ENCODE results near the gene KMT5C.

The KMT5C gene

GRCh38 chr19:55383279-55384130 is 43.8 kb downstream of the KMT5C start:
- peak; percentile 37; the same call in 1 of the 2 replicates for TF ChIP-seq CTCF (IDR thresholded peaks at IDR 0.05; ENCODE audit: control insufficient read depth, extremely low read depth, insufficient read depth)
- no peak for DNase-seq (ENCODE audit: low read depth)
- H3K4me3 ChIP-seq (ENCODE audit: low read depth, low read length) = peak overlapping the region; percentile 89

GRCh38 chr19:55384131-55384919 is 44.6 kb downstream of the KMT5C start, which contains the start of gene TMEM238:
TMEM238 (minus strand) TSS chr19:55384292; CDS start chr19:55384259, 33 bp downstream.
- peak within 1 kb of the TSS; percentile 89 for H3K4me3 ChIP-seq (ENCODE audit: low read depth, low read length)
- no peak for DNase-seq (ENCODE audit: low read depth)
- no peak for TF ChIP-seq CTCF (IDR thresholded peaks at IDR 0.05; ENCODE audit: control insufficient read depth, extremely low read depth, insufficient read depth)

GRCh38 chr19:55384920-55385723 is 45.4 kb downstream of the KMT5C start:
- H3K4me3 ChIP-seq (ENCODE audit: low read depth, low read length) = peak overlapping the region; percentile 89

GRCh38 chr19:55385724-55386492 is 46.2 kb downstream of the KMT5C start, which contains the start of gene RPL28:
RPL28 (plus strand) TSS chr19:55385932; CDS start chr19:55386358, 426 bp downstream.
- TF ChIP-seq CTCF (IDR thresholded peaks at IDR 0.05; ENCODE audit: control insufficient read depth, extremely low read depth, insufficient read depth) = no peak
- peak within 1 kb of the TSS; percentile 89 for H3K4me3 ChIP-seq (ENCODE audit: low read depth, low read length)
- DNase-seq (ENCODE audit: low read depth) = peak; percentile 92

More at GRCh38 chr19:55384920-55385723, 45.4 kb downstream of the KMT5C start:
- DNase-seq (ENCODE audit: low read depth) = peak; percentile 82
- TF ChIP-seq CTCF (IDR thresholded peaks at IDR 0.05; ENCODE audit: control insufficient read depth, extremely low read depth, insufficient read depth) = no peak

GRCh38 chr19:55386493-55386971 is 46.9 kb downstream of the KMT5C start:
- DNase-seq (ENCODE audit: low read depth) = no peak
- TF ChIP-seq CTCF (IDR thresholded peaks at IDR 0.05; ENCODE audit: control insufficient read depth, extremely low read depth, insufficient read depth) = no peak
- H3K4me3 ChIP-seq (ENCODE audit: low read depth, low read length) = peak overlapping the region; percentile 89
